ENCODE measurements around the gene HECTD4. TPM values are rescaled to one million over a fixed set of nuclear protein-coding genes. Genes with fewer than 3 reads are reported as not detected.
"Not testable (repeated sequence)": the region's sequence is repeated elsewhere in the genome, so short reads cannot be mapped to it uniquely, and the experiment has no call there.

The HECTD4 gene
- total RNA-seq, 1 donor from 2014 or later: 47.9 TPM

GRCh38 chr12:112409906-112410244 is 27.6 kb upstream of the HECTD4 start:
- Mint-ChIP-seq H3K4me1 (ENCODE audit: unreplicated experiment) (peaks cover 19% of the 10 kb centered on the region), H3K27ac (ENCODE audit: unreplicated experiment) (peak overlapping the region; percentile 98), H3K9me3 (ENCODE audit: unreplicated experiment) (no peaks in the 10 kb centered on the region), H3K36me3 (ENCODE audit: low read depth, unreplicated experiment) (peaks cover 18% of the 10 kb centered on the region), H3K4me3 (ENCODE audit: unreplicated experiment) (peak overlapping the region; percentile 100), H3K27me3 (ENCODE audit: unreplicated experiment) (peaks cover under 1% of the 10 kb centered on the region)
- DNase-seq (ENCODE audit: low spot score): no peak
- TF ChIP-seq CTCF (IDR thresholded peaks at IDR 0.05; ENCODE audit: unreplicated experiment): no peak

DNA sequence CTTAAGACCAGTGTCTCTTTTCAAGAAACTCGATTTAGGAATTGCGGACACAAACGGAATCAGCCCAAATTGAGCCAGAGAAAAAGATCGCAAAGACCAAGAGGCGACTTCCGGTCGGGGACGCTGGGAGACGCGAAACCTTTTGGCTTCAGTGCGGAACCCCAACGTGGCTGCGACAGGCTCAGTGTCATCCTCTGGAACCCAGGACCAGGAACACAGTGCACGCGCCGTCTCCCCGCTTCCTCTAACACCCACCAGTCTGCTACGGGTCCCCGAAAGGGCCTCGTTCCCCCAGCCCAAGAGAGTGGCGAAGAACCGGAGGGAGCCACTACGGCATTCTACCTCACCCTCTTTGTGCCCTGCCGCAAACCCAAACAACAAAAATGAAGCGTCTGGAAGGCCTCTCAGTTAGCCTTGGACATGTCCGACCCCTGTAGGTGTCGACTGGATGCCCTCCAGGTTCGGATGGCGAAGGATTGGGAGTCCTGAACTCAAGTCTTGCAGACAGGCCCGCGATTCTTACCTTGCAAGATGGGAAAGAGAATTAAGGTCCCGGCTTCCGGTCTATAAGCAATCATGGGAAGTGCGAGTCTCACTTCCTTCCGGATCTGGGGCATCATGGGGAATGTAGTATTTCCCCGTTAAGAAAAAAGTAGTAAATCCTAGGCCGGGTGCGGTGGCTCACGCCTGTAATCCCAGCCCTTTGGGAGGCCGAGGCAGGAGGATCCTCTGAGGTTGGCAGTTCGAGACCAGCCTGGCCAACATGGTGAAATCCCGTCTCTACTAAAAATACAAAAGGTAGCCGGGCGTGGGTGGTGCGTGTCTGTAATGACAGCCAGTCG is 27.1 kb upstream of the HECTD4 start, which contains the start of gene RPL6:
RPL6 (minus strand) TSS at position 542 of the 842 bp plus-strand sequence. CDS start 949 bp downstream, outside the sequence.
- DNase-seq (ENCODE audit: low spot score): peak; percentile 66
- Mint-ChIP-seq H3K9me3 (ENCODE audit: unreplicated experiment) (no peaks in the 10 kb centered on the region), H3K36me3 (ENCODE audit: low read depth, unreplicated experiment) (peaks cover 24% of the 10 kb centered on the region), H3K27ac (ENCODE audit: unreplicated experiment) (peak within 1 kb of the TSS; percentile 98), H3K4me3 (ENCODE audit: unreplicated experiment) (peak within 1 kb of the TSS; percentile 100), H3K27me3 (ENCODE audit: unreplicated experiment) (no peaks in the 10 kb centered on the region), H3K4me1 (ENCODE audit: unreplicated experiment) (peaks cover 19% of the 10 kb centered on the region)
- TF ChIP-seq CTCF (IDR thresholded peaks at IDR 0.05; ENCODE audit: unreplicated experiment): no peak

DNA sequence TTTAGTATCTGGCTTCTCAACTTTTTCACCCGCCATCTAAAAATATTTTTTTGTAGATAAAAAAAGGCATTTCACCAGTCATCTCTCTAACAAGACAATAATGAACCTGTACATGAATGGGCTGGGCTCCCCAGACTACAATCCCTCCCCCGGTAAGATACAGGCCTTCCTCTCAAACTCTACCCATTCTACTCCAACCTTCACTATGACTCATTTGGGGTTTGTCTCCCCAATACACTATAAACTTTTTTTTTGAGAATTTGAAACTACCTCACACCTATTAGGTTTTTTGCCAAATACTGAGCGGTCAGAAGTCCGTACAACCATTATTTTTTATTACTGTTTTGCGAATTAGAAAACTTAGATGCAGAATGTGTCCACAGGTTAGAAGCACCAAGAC is 26.4 kb upstream of the HECTD4 start:
- DNase-seq (ENCODE audit: low spot score): no peak
- peak overlapping the region; percentile 100 for H3K4me3 Mint-ChIP-seq (ENCODE audit: unreplicated experiment)
- H3K27ac Mint-ChIP-seq (ENCODE audit: unreplicated experiment): peak overlapping the region; percentile 98
- no peaks in the 10 kb centered on the region for H3K27me3 Mint-ChIP-seq (ENCODE audit: unreplicated experiment)
- peaks cover 14% of the 10 kb centered on the region for H3K4me1 Mint-ChIP-seq (ENCODE audit: unreplicated experiment)
- no peak for TF ChIP-seq CTCF (IDR thresholded peaks at IDR 0.05; ENCODE audit: unreplicated experiment)
- peaks cover 24% of the 10 kb centered on the region for H3K36me3 Mint-ChIP-seq (ENCODE audit: low read depth, unreplicated experiment)
- H3K9me3 Mint-ChIP-seq (ENCODE audit: unreplicated experiment): no peaks in the 10 kb centered on the region

GRCh38 chr12:112407683-112408082 is 25.5 kb upstream of the HECTD4 start:
- H3K27ac Mint-ChIP-seq (ENCODE audit: unreplicated experiment): not testable (repeated sequence)
- peaks cover 24% of the 10 kb centered on the region for H3K36me3 Mint-ChIP-seq (ENCODE audit: low read depth, unreplicated experiment)

GRCh38 chr12:112406519-112407488 is 24.6 kb upstream of the HECTD4 start:
- no peak for TF ChIP-seq CTCF (IDR thresholded peaks at IDR 0.05; ENCODE audit: unreplicated experiment)
- H3K4me1 Mint-ChIP-seq (ENCODE audit: unreplicated experiment): peaks cover 14% of the 10 kb centered on the region
- peak overlapping the region; percentile 100 for H3K4me3 Mint-ChIP-seq (ENCODE audit: unreplicated experiment)
- no peaks in the 10 kb centered on the region for H3K9me3 Mint-ChIP-seq (ENCODE audit: unreplicated experiment)
- no peak for DNase-seq (ENCODE audit: low spot score)
- no peaks in the 10 kb centered on the region for H3K27me3 Mint-ChIP-seq (ENCODE audit: unreplicated experiment)
- peak overlapping the region; percentile 67 for H3K27ac Mint-ChIP-seq (ENCODE audit: unreplicated experiment)
- H3K36me3 Mint-ChIP-seq (ENCODE audit: low read depth, unreplicated experiment): peaks cover 24% of the 10 kb centered on the region

More at GRCh38 chr12:112407683-112408082, 25.5 kb upstream of the HECTD4 start:
- not testable (repeated sequence) for H3K27me3 Mint-ChIP-seq (ENCODE audit: unreplicated experiment); DNase-seq (ENCODE audit: low spot score); H3K9me3 Mint-ChIP-seq (ENCODE audit: unreplicated experiment)
- Mint-ChIP-seq H3K4me1 (ENCODE audit: unreplicated experiment) (peaks cover 14% of the 10 kb centered on the region), H3K4me3 (ENCODE audit: unreplicated experiment) (peak overlapping the region; percentile 100)
